ENCODE results near the gene HEBP2.

Gene HEBP2

GRCh38 chr6:138397128-138398122 is 6.6 kb upstream of the HEBP2 start:
- DNase-seq: no peak

- DNase-seq: no peak
These were observed 3.7 kb upstream of the HEBP2 start for GRCh38 chr6:138400326-138400725.

GRCh38 chr6:138401960-138402837 is 1.8 kb upstream of the HEBP2 start:
- DNase-seq: no peak

GRCh38 chr6:138402838-138403187 is 1.2 kb upstream of the HEBP2 start:
- no peak for DNase-seq

GRCh38 chr6:138403324-138403800 is 661 bp upstream of the HEBP2 start:
- DNase-seq: no peak

GRCh38 chr6:138404666-138405337 is 779 bp downstream of the HEBP2 start:
- no peak for DNase-seq

GRCh38 chr6:138405816-138406413 is 1.9 kb downstream of the HEBP2 start:
- no peak for DNase-seq

GRCh38 chr6:138406443-138406842 is 2.4 kb downstream of the HEBP2 start:
- DNase-seq: no peak

- no peak for DNase-seq
These were observed 6.2 kb downstream of the HEBP2 start for GRCh38 chr6:138410048-138410735.

- DNase-seq: peak; percentile 45
These were observed 7.2 kb downstream of the HEBP2 start for GRCh38 chr6:138410972-138411880.

GRCh38 chr6:138415125-138415524 is 11.1 kb downstream of the HEBP2 start:
- no peak for DNase-seq

- no peak for DNase-seq
These were observed 12.2 kb downstream of the HEBP2 start for GRCh38 chr6:138416206-138416605.

- DNase-seq: no peak
These were observed 13.6 kb downstream of the HEBP2 start for GRCh38 chr6:138417493-138418117.

GRCh38 chr6:138418118-138418742 is 14.2 kb downstream of the HEBP2 start:
- no peak for DNase-seq

GRCh38 chr6:138419766-138420165 is 15.7 kb downstream of the HEBP2 start:
- no peak for DNase-seq

GRCh38 chr6:138420356-138420755 is 16.3 kb downstream of the HEBP2 start:
- no peak for DNase-seq

- DNase-seq: no peak
These were observed 17.1 kb downstream of the HEBP2 start for GRCh38 chr6:138421089-138421488.

GRCh38 chr6:138421608-138422007 is 17.6 kb downstream of the HEBP2 start:
- no peak for DNase-seq

GRCh38 chr6:138422861-138423260 is 18.8 kb downstream of the HEBP2 start:
- DNase-seq: no peak
